ENCODE results near the gene LDAH. TPM values are rescaled to one million over a fixed set of nuclear protein-coding genes. Genes with fewer than 3 reads are reported as not detected.

Gene LDAH
- total and polyA plus RNA-seq, 3 experiments from 2014 or later: 12.7 to 32.1 (median 31.6) TPM

GRCh38 chr2:20671736-20672080, 151.2 kb downstream of the LDAH start:
- no peak overlapping the region for H3K4me3 Mint-ChIP-seq
- H3K9me3 Mint-ChIP-seq: peaks cover 0 to 2% (median 0%) of the 10 kb centered on the region in 5 donors
- DNase-seq: no peak
- Histone ChIP-seq H3K4me1 (ENCODE audit: insufficient read depth, low read length) (peaks cover 7% of the 10 kb centered on the region), H3K4me3 (ENCODE audit: low read length) (no peak overlapping the region), H3K9me3 (ENCODE audit: low read length) (no peaks in the 10 kb centered on the region), H3K27me3 (ENCODE audit: insufficient read depth, low read length, poor library complexity, severe bottlenecking) (peaks cover 39% of the 10 kb centered on the region), H3K27ac (ENCODE audit: low read depth, low read length) (no peak overlapping the region), H3K36me3 (ENCODE audit: insufficient read depth, low read length) (no peaks in the 10 kb centered on the region)
- H3K27ac Mint-ChIP-seq: peak overlapping the region in 1 of 8 donors; percentile 48
- POLR2A ChIA-PET: interaction anchor here (0.7 kb wide), 2 partner anchors 225 to 258 kb away, joined by 4 to 5 read pairs; no protein-coding TSS in a partner anchor
- CTCF ChIA-PET: interaction anchor here (1.0 to 2.9 kb wide), 3 partner anchors 10 to 292 kb away, joined by 3 to 16 read pairs (median 4); partner anchors contain the start of gene HS1BP3
- no peaks in the 10 kb centered on the region for H3K36me3 Mint-ChIP-seq
- H3K4me1 Mint-ChIP-seq: peaks cover 6 to 33% (median 10%) of the 10 kb centered on the region in 3 donors
- H3K27me3 Mint-ChIP-seq: peaks cover 32 to 59% of the 10 kb centered on the region in 2 donors

- no peak for DNase-seq
- Mint-ChIP-seq H3K27me3 (peaks cover 36 to 62% of the 10 kb centered on the region in 2 donors), H3K4me3 (no peak overlapping the region), H3K36me3 (no peaks in the 10 kb centered on the region), H3K9me3 (peaks cover 0 to 2% (median 0%) of the 10 kb centered on the region in 5 donors), H3K4me1 (peaks cover 9 to 36% (median 13%) of the 10 kb centered on the region in 3 donors), H3K27ac (peak overlapping the region in 1 of 8 donors; percentile 48)
- Histone ChIP-seq H3K27ac (ENCODE audit: low read depth, low read length) (no peak overlapping the region), H3K4me1 (ENCODE audit: insufficient read depth, low read length) (peaks cover 7% of the 10 kb centered on the region), H3K9me3 (ENCODE audit: low read length) (no peaks in the 10 kb centered on the region), H3K36me3 (ENCODE audit: insufficient read depth, low read length) (no peaks in the 10 kb centered on the region), H3K27me3 (ENCODE audit: insufficient read depth, low read length, poor library complexity, severe bottlenecking) (peaks cover 42% of the 10 kb centered on the region), H3K4me3 (ENCODE audit: low read length) (no peak overlapping the region)
- ChIA-PET POLR2A (interaction anchor here (0.7 kb wide), 2 partner anchors 225 to 258 kb away, joined by 4 to 5 read pairs; no protein-coding TSS in a partner anchor), CTCF (interaction anchor here (1.2 to 2.9 kb wide), 2 partner anchors 10 to 20 kb away, joined by 3 to 16 read pairs; partner anchors contain the start of gene HS1BP3)
These were observed 151.7 kb downstream of the LDAH start for GRCh38 chr2:20671036-20671735.

- H3K27ac Mint-ChIP-seq: no peak overlapping the region
- H3K36me3 Mint-ChIP-seq: no peaks in the 10 kb centered on the region
- CTCF ChIA-PET: interaction anchor here (2.9 kb wide), 1 partner anchor 9 kb away, joined by 16 read pairs; no protein-coding TSS in a partner anchor
- H3K27me3 Mint-ChIP-seq: peaks cover 41 to 68% of the 10 kb centered on the region in 2 donors
- peaks cover 11 to 43% (median 15%) of the 10 kb centered on the region in 3 donors for H3K4me1 Mint-ChIP-seq
- Histone ChIP-seq H3K4me3 (ENCODE audit: low read length) (no peak overlapping the region), H3K36me3 (ENCODE audit: insufficient read depth, low read length) (no peaks in the 10 kb centered on the region), H3K27ac (ENCODE audit: low read depth, low read length) (no peak overlapping the region), H3K4me1 (ENCODE audit: insufficient read depth, low read length) (peaks cover 11% of the 10 kb centered on the region), H3K9me3 (ENCODE audit: low read length) (no peaks in the 10 kb centered on the region), H3K27me3 (ENCODE audit: insufficient read depth, low read length, poor library complexity, severe bottlenecking) (peaks cover 49% of the 10 kb centered on the region)
- H3K4me3 Mint-ChIP-seq: peak overlapping the region in 1 of 7 donors; percentile 29
- H3K9me3 Mint-ChIP-seq: peaks cover 0 to 2% (median 0%) of the 10 kb centered on the region in 5 donors
- POLR2A ChIA-PET: no interaction called here
- no peak for DNase-seq
These were observed 152.4 kb downstream of the LDAH start for GRCh38 chr2:20670315-20671035.

- DNase-seq: no peak
- no peak overlapping the region for H3K4me3 ChIP-seq (ENCODE audit: low read length)
- no peak overlapping the region for H3K27ac Mint-ChIP-seq
- peaks cover 11% of the 10 kb centered on the region for H3K4me1 ChIP-seq (ENCODE audit: insufficient read depth, low read length)
- H3K4me1 Mint-ChIP-seq: peaks cover 11 to 51% (median 18%) of the 10 kb centered on the region in 3 donors
- H3K36me3 ChIP-seq (ENCODE audit: insufficient read depth, low read length): no peaks in the 10 kb centered on the region
- POLR2A ChIA-PET: no interaction called here
- CTCF ChIA-PET: interaction anchor here (1.4 to 2.9 kb wide), 2 partner anchors 8 to 293 kb away, joined by 4 to 16 read pairs; no protein-coding TSS in a partner anchor
- H3K9me3 Mint-ChIP-seq: peaks cover 0 to 2% (median 0%) of the 10 kb centered on the region in 5 donors
- H3K27me3 Mint-ChIP-seq: peaks cover 48 to 75% of the 10 kb centered on the region in 2 donors
- peaks cover 57% of the 10 kb centered on the region for H3K27me3 ChIP-seq (ENCODE audit: insufficient read depth, low read length, poor library complexity, severe bottlenecking)
- H3K4me3 Mint-ChIP-seq: peak overlapping the region in 4 of 7 donors; percentile 7 to 63 (median 44)
- H3K9me3 ChIP-seq (ENCODE audit: low read length): no peaks in the 10 kb centered on the region
- H3K36me3 Mint-ChIP-seq: no peaks in the 10 kb centered on the region
- no peak overlapping the region for H3K27ac ChIP-seq (ENCODE audit: low read depth, low read length)
These were observed 153.2 kb downstream of the LDAH start for GRCh38 chr2:20669562-20670314.

GRCh38 chr2:20668871-20669475, 153.9 kb downstream of the LDAH start:
- H3K4me3 Mint-ChIP-seq: peak overlapping the region in 3 of 7 donors; percentile 26 to 60 (median 29)
- no peak for DNase-seq
- Histone ChIP-seq H3K27me3 (ENCODE audit: insufficient read depth, low read length, poor library complexity, severe bottlenecking) (peaks cover 64% of the 10 kb centered on the region), H3K9me3 (ENCODE audit: low read length) (no peaks in the 10 kb centered on the region), H3K4me3 (ENCODE audit: low read length) (no peak overlapping the region), H3K27ac (ENCODE audit: low read depth, low read length) (no peak overlapping the region), H3K36me3 (ENCODE audit: insufficient read depth, low read length) (no peaks in the 10 kb centered on the region), H3K4me1 (ENCODE audit: insufficient read depth, low read length) (peaks cover 11% of the 10 kb centered on the region)
- peaks cover 55 to 82% of the 10 kb centered on the region in 2 donors for H3K27me3 Mint-ChIP-seq
- H3K4me1 Mint-ChIP-seq: peaks cover 11 to 51% (median 18%) of the 10 kb centered on the region in 3 donors
- no peaks in the 10 kb centered on the region for H3K36me3 Mint-ChIP-seq
- POLR2A ChIA-PET: no interaction called here
- CTCF ChIA-PET: interaction anchor here (1.4 kb wide), 1 partner anchor 294 kb away, joined by 4 read pairs; no protein-coding TSS in a partner anchor
- H3K9me3 Mint-ChIP-seq: peaks cover 0 to 2% (median 0%) of the 10 kb centered on the region in 5 donors
- H3K27ac Mint-ChIP-seq: peak overlapping the region in 1 of 8 donors; percentile 61

GRCh38 chr2:20668451-20668850, 154.4 kb downstream of the LDAH start:
- peaks cover 59 to 82% of the 10 kb centered on the region in 2 donors for H3K27me3 Mint-ChIP-seq
- H3K27me3 ChIP-seq (ENCODE audit: insufficient read depth, low read length, poor library complexity, severe bottlenecking): peaks cover 65% of the 10 kb centered on the region
- ChIA-PET CTCF (interaction anchor here (1.4 kb wide), 1 partner anchor 295 kb away, joined by 4 read pairs; no protein-coding TSS in a partner anchor), POLR2A (no interaction called here)
- H3K4me3 ChIP-seq (ENCODE audit: low read length): no peak overlapping the region
- no peaks in the 10 kb centered on the region for H3K9me3 ChIP-seq (ENCODE audit: low read length)
- H3K27ac ChIP-seq (ENCODE audit: low read depth, low read length): no peak overlapping the region
- peaks cover 0 to 2% (median 0%) of the 10 kb centered on the region in 5 donors for H3K9me3 Mint-ChIP-seq
- peaks cover 11% of the 10 kb centered on the region for H3K4me1 ChIP-seq (ENCODE audit: insufficient read depth, low read length)
- H3K36me3 ChIP-seq (ENCODE audit: insufficient read depth, low read length): no peaks in the 10 kb centered on the region
- peaks cover 11 to 51% (median 18%) of the 10 kb centered on the region in 3 donors for H3K4me1 Mint-ChIP-seq
- peak overlapping the region in 6 of 7 donors; percentile 26 to 70 (median 64) for H3K4me3 Mint-ChIP-seq
- H3K27ac Mint-ChIP-seq: peak overlapping the region in 1 of 8 donors; percentile 52
- no peaks in the 10 kb centered on the region for H3K36me3 Mint-ChIP-seq
- DNase-seq: no peak
